Right forelimb (tissue), 1 donor: ENCODE results near the gene FHIT.

ENCODE experiments used
- DNase-seq: peaks from one replicate; pipeline ENCODE4 v3.0.0-alpha.2; 2018

The FHIT gene

DNA sequence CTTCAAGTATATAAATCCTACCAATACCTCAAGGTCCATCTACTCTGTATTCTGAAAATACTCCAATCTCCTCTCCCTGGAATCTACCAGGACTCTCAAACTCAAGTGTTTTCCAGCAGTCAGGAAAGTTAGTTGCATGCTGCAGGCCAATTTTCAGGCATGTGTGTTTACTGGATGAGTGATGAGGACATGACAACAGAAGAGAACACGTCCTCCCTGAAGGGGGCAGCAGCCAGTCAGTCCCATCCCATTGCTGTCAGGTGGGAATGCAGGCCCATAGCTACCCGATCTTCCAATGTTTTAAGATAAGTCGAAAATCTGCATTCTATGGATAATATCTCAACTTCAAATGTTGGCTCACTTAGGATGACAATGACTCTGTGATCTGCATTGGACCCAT lies 496.2 kb downstream of the FHIT start:
- no peak for DNase-seq

DNA sequence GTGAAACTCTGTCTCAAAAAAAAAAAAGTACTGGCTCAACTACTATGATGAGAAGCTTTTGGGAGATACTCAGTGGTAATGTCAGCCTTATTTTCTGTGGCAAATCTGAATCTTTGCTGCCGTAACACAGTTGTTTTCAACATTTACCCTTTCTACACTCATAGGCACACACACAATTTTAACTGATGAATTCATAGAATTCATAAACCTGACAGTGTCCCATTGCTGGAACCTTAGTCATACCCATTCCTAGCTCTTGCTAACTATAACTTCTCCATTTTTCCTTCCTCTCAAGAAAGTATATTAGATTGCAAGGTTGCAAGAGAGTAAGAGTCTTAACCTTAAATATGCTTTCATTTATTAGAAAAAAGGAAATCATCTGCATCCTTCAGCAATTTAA lies 496.6 kb downstream of the FHIT start:
- DNase-seq, result no peak

DNA sequence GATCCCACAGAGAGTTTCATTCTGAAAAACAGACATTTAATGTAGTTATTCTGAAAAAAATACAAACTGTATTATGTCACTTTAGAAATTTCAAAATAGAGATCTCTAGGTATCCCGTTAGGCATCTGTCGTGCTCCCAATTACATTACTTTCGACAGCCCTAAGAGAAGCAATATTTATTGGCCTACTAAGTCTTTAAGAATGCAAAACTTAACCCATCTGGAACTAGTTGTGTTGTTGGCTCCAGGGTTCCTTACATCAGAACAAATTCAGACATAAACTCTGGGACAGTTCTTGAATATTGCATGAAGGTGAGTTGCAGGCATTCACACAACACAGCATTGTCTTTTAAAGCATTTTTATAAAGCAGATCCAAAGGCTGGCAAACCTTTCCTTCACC lies 498.4 kb downstream of the FHIT start:
- no peak for DNase-seq

DNA sequence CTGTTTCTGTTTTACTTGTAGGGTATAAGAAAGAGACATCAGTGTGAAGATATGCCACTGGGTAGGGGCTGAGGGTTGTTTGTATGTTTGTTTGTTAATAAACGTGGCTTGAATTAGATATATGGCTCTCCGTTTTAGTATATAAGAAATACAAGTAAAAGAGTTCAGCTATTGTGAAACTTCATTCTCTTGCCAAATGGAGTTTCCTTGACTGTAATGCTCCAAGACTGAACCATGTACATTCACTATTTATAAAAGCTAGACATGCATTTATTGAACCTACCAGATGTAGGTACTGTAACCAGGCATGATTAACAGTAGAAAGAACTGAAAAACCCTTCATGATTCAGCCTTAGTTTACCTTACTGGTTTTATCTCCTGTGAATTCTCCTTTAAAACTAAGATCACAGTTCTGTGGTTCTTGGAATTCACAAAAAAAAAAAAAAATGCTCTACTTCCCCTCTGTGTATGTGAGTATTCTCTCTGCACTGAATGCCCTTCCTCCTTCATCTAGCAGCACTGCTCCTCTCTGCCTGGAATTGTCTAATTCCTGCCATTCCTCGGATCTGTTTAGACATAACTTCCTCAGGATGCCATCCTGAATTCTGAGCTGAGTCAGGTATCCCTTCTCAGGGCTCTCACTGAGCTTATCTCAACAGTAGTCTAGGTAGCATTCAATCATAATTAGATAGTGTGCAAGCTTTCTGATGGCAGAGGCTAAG lies 504.4 kb downstream of the FHIT start:
- no peak for DNase-seq

DNA sequence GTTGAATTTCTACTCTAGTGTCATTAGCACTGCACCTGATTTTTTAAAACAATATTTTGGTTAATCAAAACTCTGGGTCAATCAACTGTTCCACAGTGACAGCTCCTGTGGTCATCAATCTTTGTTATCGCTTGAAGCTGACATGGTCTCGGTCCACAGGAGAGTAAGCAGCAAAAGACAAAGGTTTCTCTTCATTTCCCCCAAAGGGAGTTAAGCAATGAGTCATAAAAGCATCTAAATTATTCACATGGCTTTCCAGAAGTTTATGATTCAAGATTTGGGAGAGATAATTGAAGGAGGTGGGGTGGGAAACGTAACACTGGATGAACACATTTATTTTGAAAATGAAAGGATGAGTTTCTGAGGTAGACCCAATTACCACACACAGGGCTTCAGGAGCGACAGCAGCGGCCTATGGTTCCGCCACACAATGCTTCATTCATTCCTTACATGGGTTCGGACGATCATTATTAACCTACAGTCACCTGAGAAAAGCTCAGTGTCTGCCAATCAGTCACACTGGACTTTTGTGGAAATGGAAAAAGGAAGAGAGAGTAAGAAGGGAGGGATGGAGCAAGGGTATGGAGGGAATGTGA lies 505.1 kb downstream of the FHIT start:
- no peak for DNase-seq

DNA sequence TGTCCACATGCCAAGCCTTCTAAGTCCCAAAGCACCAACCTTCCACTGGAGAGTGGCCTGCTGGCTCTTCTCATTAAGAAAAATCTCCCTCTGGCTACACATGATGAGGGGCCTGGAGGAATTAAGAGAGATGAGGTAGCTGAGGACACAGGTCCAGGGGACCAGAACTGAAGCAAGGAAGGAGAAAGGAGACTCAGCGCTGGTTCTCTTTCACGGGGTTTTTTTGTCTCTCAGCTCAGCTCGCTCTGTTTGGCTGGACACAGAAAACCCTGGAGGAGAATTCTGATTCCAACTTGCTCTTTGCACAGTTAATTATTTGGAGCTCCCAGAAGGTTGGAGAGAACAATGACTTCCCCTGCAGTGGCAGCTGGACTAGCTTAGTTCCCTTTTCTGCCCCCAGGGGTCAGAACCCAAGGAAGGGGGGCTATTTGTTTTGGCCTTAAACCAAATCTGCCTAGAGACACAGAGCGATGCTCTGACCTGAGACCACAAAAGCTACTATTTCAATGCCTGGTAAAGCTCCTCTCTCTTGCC lies 507.6 kb downstream of the FHIT start:
- DNase-seq, result peak; percentile 54

DNA sequence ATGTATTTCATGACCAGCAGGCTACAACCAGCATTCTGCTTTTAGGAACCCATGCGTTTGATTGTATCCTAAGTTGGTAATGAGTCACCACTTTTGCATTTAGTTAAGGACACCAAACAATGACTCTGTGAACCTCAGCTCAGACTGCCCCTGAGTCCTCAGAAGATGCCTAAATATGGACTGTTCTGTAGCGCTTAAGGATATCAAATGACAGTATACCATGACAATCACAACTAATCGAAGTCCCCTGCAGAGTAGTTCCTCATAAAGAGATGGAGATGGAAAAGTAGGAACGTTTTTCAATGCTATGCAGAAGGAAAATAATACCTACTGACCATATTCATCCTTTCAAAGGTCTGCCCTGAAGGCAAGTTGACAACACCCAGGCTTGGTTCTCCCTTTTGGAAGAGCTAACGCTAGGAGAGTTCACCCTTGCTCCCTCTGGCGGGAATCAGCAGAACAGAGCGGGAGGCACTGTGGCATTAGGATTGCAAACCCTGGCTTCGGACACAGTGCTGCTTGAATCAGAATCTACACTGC lies 508.6 kb downstream of the FHIT start:
- DNase-seq, result no peak

DNA sequence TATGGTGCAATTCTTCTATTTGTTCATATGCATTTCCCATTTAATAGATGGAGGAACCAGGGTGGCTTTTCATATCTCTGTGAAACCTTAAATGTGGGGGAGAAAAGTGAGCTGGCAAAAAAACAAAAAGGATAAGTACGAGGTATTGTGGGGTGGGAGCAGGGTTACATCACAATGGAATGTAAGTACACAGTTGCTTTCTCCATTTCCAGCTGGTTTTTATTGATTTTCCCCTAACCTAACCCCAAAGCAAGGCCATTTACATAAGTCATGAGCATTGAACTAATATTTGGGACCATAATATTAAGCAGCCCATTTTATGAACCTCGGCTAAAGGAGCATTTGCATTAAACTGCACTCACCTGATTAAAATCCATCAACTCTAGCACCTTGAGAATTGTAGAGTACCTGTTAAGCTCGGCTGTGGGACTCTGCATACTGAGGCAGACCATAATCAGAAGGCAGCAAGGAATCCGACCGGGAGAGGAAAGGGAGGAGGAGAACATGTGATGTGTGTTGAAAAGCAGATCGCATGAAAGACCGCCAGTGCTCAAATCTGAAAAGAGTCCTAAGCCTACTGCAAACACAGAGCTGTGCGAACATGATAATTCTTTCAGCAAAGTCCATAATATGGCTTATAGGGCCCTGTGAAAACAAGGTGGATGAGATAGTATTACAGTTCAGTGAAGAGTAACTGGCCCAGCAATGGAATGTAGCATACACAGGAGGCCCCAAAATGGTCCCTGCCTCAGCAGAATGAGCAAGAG lies 513.4 kb downstream of the FHIT start:
- DNase-seq, result no peak

DNA sequence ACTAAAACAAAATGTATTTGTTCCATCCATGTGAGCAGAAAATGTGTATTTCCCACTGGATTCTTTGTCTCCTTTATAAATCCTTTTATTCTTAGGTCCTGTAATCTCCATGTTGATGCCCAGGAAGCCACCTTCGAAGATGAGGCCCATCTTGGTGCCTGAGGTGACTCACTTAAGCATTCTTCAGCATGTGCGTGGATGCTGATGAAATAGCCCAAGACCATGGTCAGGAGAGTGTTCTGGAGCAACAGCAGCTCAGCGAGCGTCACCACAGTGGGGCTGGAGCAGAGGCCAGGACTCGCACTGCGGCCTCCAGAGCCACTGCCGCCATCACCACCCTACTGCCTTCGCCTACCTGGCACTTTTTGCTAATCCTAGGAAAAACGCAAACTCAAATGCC lies 520.9 kb downstream of the FHIT start:
- no peak for DNase-seq

DNA sequence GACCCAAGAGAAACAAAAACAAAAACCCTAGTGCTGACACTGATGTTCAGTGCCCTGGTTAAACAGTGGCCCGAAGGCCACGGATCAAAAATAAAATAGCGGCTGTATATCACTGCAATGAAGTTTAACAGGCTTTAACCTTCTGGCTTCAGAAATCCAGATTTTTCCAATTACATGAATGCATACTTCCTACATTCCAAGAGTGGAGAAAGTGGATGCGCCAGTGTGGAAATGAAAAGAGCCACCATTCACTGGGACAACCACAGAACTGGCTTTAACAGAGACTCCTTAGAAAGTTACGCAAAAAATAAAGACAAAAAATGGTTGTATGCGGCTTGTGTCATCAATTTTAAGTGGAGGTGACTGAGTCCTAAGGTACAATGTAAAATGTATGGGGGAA lies 522.2 kb downstream of the FHIT start:
- DNase-seq, result no peak

DNA sequence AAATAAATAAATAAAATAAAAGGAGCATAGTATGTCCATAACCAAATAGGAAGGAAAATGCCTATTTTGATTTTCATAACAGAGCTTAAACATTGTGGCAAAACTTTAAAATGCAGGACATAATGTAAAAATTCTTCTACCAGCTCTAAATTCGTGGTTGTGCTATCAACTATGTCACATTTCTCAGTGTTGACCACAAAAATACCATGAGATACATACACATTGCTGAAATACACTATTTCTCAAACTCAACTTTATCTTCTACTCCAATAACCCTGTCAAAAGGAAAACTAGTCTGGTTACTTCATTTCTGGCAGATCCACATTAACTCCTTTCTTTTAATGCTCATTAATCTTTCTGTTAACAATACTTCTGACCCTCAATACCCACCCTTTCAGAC lies 523.2 kb downstream of the FHIT start:
- no peak for DNase-seq

DNA sequence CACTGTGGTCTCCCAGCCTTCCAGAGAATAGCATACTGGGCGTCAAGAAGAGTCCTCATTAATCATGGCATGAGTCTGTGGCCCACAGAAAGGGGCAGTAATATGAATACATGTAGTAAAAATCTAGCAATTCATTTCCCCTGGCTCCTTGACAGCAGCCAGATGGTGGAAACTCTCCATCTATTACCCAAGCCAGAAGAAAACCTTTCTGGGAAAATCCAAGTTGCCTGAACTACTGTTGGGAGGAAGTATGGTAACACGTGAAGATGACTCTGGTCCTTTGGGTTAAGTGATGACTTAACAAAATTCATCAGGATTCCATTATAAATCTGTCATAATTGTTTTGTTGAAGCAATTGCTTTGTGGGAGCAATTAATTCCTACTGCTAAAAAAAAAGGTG lies 530.5 kb downstream of the FHIT start:
- no peak for DNase-seq

DNA sequence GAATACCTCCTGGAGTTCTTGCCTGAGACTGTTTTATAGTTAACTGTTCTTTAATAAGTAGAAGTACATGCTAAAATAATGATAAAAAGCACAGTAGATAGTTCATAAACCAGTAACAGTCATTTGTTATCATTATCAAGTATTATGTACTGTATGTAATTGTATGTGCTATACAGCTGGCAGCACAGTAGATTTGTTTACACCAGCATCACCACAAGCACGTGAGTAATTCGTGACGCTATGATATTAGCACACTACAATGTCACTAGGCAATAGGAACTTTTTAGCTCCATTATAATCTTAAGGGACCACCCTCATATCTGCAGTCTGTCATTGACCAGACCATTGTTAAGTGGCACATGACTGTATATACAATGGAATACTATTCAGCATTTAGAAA lies 534.7 kb downstream of the FHIT start:
- no peak for DNase-seq

DNA sequence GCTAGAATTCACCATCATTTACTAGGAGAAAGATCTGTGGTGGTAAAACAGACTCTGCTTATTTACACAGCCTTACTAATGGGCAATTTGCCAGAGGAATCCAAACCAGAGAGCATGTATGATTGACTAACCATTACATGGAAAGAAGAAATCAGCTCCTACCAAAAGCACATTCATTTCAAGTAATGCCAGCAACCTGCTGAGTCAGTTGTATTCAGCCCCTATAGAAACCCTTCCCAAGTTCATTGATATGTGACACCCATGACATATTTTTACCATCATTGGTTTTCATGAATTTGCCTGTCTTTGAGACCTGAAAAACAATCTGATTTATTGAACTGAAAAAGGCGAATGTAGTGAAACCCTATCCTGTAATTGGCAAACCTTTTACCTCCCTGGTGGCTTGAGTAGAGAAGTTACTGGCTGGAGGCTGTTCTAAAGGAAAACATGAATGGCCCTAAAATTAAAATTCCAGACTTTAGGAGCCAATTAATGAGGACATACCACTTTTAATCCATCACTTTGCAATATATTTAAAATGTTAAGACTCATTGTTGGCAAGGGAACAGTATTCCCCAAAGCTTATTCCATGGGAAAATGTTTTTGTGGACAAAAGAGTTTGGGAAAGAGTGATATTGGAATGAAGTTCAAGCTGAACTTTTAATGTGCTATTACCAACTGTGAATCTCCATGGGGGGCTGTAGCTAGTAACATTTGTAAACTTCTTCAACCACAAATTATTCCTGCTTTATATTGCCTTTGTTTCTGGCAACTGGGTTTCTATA lies 542.9 kb downstream of the FHIT start:
- no peak for DNase-seq

DNA sequence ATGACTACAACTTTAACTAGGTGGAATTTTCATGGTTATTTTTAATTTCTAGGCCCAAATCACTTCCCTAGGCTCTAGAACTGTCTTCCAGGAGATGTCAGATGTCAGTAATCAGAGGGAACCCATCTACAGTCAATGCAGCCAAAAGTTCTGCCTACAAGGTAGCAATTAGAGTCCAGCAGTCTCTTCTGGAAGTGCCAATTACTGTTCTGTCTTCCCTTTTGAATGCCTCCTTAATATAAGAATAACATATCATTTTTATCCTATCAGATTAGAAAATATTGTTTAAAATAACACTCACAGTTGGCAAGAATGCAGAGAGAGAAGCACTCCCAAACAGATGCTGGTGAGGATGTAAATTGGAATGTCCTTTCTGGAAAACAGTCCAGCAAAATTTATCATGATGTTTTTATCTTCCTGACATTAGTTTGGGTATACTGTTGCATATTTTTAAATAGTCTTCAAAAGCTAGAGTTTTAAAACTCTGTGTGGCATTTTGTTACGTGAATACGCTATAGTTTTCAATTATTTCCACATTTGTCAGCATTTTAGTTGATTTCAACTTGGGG lies 543.7 kb downstream of the FHIT start:
- no peak for DNase-seq

DNA sequence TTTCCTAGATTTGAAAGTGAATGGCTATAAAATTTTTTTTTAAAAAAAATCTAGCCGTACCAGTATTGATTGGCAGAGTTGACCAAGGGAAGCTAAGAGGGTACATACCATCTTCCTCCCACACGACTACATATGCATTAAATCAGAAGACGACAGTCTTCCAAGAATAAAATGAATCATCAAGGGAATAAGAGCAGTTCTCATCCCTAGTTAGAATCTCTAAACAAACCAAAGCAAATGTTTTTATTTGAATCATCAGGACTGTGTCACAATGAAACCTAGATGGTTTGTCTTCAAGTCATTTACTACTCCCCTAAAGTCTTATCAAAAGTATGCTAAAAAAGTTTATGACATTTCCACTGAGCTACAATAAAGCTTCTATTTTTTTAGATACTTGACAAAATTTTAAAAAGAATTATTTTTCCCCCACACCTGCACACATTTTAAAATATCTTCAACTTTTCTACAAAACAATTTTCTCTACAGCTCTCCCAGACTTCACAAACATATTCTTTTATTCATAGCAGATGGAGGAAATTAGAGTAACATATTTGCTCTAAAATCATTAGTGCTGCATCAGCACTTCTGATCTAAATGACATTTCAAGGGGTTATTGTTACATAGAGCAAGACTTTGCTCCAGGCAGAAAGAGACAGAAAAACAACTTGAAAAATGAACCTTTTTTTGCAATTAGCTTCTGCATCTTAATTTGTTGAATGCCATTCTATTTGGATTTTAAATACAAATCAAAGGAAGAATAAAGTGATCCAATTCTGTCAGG lies 547.1 kb downstream of the FHIT start:
- no peak for DNase-seq

DNA sequence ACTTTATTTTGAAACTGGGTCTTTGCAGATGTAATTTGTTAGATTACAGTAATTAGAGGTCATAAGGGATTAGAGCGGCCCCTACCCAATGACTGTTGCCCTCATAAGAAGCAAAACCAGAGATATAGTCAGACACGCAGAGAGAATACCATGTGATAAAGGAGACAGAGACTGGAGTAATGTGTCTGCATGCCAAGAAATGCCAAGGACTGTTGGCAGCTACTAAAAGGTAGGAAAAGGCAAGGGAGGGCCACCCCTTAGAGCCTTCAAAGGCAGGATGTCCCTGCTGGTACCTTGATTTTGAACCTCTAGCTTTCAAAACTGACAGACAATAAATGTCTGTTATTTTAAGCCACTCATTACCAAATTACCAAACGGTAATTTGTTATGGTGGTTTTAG lies 548.2 kb downstream of the FHIT start:
- no peak for DNase-seq

DNA sequence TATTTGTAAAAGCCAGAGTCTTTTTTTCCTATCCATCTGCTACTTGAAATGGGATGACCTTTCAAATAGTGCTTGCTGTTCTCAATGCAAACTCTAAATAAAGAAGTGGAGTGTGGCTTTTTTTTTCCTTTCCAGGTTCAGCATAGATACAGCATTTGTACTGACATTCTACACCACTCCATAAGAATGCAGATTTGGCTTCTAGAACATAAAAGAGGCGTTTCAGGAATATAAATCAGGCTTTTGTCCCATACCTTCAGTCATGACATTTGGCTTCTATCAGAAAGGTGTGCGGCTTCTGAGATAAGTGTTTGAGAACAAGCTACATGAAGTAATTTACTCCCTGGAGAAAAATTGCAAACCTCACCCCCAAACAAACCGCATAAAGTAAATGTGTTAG lies 553.1 kb downstream of the FHIT start:
- DNase-seq, result no peak

DNA sequence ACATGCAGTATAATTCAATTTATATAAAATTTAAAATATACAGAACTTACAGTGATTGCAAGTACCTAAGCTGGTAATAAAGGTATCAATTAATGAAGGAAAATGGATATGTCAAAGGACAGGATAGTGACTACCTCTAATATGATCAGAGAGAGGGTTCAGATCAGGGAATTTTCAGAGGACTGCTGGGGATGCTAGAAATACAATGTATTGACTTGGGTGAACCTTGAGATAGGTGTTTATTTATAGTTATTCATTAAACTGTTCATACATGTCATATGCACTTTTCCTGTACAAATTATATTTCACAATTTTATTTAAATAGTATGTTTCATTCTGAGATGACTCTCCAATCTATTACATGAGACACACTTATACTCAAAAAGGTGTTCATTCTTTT lies 554.1 kb downstream of the FHIT start:
- DNase-seq, result no peak

DNA sequence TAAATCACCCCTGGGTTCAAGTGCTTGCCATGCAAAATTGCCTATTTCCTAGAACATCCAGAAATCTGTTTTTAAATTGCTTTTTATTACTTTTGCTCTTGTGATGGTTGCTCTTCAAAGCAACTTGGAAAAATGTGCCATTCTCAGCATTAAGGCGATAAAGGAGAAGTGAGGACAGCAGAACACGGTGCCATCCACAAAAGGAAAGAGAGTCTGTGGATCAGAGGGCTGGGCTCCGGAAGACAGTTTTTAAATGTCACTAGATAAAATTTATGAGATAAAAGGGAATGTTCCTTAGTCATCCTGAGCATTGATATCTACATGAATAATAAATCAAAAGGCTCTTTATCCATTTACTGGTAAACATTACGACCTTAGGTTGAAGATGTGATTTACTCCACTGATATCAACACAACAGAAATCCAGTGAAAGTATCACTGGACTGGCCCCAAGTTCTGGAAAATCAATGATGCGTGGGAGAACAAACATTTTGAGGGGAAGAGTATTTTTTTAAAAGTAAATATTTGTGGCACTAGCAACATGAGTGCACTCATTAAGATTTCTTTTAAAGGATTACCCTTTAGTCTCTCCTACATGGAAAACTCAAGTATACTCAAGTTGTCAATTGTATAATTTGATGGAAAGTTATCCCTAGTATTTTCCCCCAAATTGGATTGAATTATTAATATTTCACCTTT lies 554.7 kb downstream of the FHIT start:
- no peak for DNase-seq

DNA sequence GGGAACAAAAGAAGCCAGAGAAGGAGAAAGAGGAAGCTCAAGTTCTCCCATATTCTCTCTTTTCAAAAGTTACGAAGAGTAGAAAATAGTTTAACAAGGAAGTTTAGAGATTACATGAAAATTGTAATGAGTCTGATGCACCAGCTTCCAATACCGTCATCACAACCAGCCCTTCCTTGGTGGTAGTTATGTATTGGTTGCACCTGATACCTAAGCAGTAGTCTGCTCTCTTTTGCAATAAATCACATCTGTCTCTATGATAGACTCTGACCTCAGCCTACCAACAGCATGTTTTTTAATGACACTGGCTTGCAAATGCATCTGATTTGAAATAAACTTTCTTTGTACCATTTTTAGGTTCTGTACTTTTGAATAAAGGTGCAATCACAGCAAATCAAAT lies 575.8 kb downstream of the FHIT start:
- no peak for DNase-seq
